NB4 (cell line): ENCODE measurements around the gene CYP19A1.
A peak's percentile ranks its signal among the peaks of the same experiment; 100 is the strongest.

ENCODE experiments used
- DNase-seq: peaks from one replicate; pipeline ENCODE4 v3.0.0; 2010; ENCODE audit warnings: low read depth
- H3K4me3 ChIP-seq: one replicate; pipeline ENCODE4 v1.5.1; 2011; ENCODE audit warnings: mild to moderate bottlenecking, low read depth, low read length, moderate library complexity
- MYC ChIP-seq: IDR thresholded peaks from 2 replicates; pipeline ENCODE4 v1.6.1; 2011; ENCODE audit warnings: low read depth, low read length
- POLR2A ChIP-seq: IDR thresholded peaks from 2 replicates; pipeline ENCODE4 v1.6.1; 2011; ENCODE audit warnings: mild to moderate bottlenecking; ENCODE audit not compliant: insufficient read length; ENCODE audit errors: extremely low read depth
- TF ChIP-seq, protein P1 (sequence below): IDR thresholded peaks from one replicate; pipeline ENCODE4 v1.5.1; 2012; ENCODE audit warnings: low read depth, low read length
- TF ChIP-seq, protein P2 (sequence below): IDR thresholded peaks from 2 replicates; pipeline ENCODE4 v1.6.1; 2011; ENCODE audit warnings: low read depth, low read length

Gene CYP19A1

GRCh38 chr15:51382787-51383186, 44.4 kb upstream of the CYP19A1 start:
- no peak overlapping the region for H3K4me3 ChIP-seq
- DNase-seq: peak; percentile 48
- TF ChIP-seq, protein P1, sequence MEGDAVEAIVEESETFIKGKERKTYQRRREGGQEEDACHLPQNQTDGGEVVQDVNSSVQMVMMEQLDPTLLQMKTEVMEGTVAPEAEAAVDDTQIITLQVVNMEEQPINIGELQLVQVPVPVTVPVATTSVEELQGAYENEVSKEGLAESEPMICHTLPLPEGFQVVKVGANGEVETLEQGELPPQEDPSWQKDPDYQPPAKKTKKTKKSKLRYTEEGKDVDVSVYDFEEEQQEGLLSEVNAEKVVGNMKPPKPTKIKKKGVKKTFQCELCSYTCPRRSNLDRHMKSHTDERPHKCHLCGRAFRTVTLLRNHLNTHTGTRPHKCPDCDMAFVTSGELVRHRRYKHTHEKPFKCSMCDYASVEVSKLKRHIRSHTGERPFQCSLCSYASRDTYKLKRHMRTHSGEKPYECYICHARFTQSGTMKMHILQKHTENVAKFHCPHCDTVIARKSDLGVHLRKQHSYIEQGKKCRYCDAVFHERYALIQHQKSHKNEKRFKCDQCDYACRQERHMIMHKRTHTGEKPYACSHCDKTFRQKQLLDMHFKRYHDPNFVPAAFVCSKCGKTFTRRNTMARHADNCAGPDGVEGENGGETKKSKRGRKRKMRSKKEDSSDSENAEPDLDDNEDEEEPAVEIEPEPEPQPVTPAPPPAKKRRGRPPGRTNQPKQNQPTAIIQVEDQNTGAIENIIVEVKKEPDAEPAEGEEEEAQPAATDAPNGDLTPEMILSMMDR: peak; percentile 69
- TF ChIP-seq, protein P2, sequence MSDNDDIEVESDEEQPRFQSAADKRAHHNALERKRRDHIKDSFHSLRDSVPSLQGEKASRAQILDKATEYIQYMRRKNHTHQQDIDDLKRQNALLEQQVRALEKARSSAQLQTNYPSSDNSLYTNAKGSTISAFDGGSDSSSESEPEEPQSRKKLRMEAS: no peak

DNA sequence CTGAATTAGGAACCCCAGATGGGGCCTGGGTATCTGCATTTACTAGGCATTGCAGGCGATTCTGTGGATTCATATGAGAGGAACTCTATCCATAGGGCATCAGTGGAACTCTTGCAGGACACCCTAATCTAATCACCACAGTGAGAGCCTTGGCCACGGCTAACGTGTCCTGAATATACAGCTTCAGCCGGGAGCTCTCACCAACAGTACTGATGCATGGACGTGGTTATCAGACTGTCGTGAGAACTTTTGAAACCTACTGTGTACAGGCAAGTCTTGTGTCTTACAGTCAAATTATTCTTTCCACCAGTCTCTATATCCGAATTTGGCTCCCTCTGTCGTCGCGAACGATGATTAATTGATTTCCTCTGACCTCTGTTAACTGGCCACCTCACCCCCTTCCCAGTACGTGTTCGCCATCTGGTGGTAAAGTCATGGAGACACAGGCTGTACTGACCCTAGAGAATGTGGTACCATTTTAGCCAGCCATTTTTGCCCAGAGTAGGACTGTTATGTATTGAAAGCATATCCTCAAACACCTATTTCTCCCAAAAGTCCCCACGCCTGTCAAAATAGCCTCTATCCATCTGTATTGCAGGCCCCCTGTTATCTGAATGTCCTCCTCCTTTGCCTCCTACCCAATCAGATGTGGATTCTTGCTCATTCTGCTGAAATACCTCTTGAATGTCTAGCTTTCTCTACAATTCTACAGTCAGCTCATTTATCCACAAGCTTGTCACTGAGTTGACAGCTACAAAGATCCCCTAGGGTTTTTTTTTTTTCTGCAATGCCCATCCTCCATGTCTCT, 42.8 kb upstream of the CYP19A1 start:
- H3K4me3 ChIP-seq: no peak overlapping the region
- TF ChIP-seq, protein P2: peak; percentile 49; the same call in 1 of the 2 replicates
- TF ChIP-seq MYC: no peak
- TF ChIP-seq, protein P1: peak; percentile 84
- no peak for TF ChIP-seq POLR2A
- peak; percentile 82 for DNase-seq

DNA sequence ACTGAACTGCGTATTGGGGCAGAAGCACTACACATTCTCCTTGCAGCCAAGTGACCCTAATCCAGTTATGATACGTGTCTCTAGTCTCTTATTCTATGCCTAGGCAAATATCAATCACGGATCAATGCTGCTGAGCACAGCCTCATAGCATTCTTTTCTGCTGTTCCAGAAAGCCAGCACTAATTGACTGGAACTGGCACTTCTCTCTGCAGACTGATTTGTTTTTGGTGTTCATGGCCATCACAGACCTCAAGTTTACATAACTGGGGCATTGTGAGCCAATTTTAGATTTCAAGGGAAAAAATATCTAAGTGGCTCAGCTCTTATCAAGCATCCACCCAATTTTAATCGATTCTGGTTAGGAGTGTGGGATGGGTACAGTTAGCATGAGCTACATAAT, 41.0 kb upstream of the CYP19A1 start:
- H3K4me3 ChIP-seq: no peak overlapping the region
- DNase-seq: no peak

DNA sequence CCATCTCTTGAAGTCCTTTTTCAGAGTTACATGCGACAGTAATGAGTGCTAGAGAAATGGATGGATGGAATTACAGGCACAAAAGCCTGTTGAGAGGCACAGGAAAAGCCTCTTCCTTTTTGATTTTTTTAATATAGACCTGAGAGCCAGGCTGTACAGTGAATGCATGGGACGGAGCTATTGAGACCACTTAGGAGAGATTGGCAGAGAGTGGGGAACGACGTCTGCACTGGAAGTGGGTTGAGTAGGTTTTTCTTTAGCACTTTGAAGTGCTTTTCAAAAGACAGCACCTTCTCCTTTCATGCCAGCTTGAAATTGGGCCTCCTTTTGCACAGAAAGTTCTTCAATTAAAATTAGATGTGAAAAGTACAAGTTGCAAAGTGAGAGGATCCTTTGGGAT, 40.0 kb upstream of the CYP19A1 start:
- H3K4me3 ChIP-seq: no peak overlapping the region
- no peak for DNase-seq
- TF ChIP-seq, protein P2: no peak
- TF ChIP-seq MYC (no peak), POLR2A (no peak)
- TF ChIP-seq, protein P1: no peak

More for the DNA sequence above, 41.0 kb upstream of the CYP19A1 start:
- TF ChIP-seq MYC: no peak
- TF ChIP-seq, protein P2: no peak
- TF ChIP-seq, protein P1: no peak
- no peak for TF ChIP-seq POLR2A

DNA sequence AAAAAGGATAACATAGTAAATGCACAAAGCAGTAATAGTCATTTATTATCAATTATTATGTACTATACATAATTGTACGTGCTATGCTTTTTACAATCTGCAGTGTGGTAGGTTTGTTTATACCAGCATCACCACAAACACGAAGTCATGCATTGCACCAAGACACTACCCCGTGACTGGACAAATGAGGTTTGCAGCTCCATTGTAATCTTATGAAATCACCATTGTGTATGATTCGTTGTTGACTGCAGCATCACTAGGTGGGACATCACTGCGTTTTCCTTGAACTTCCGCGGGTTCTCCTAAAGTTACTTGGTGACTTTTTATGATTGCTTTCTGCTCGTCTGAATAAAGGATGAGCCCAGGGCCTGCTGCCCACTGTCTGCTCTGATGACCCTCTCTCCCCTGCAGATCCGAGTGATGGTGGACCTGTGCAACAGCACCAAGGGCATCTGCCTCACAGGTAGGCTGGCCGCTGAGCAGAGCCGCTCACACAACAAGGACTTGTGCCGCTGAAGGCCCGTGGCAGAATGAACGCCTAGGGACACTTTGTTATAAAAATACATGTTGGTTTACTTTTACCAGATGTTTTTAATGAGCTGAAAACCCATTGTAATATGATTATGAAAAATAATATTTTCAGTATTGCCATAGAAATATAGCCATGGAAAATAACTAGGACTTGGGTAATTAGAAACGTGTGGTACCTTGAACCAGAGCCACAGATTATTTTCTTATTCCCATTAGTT, 38.8 kb upstream of the CYP19A1 start:
- no peak overlapping the region for H3K4me3 ChIP-seq
- no peak for TF ChIP-seq POLR2A
- TF ChIP-seq, protein P2: no peak
- TF ChIP-seq, protein P1: no peak
- no peak for TF ChIP-seq MYC
- DNase-seq: no peak
